ENCODE data around the gene STXBP1.
"Not testable (repeated sequence)": the region's sequence is repeated elsewhere in the genome, so short reads cannot be mapped to it uniquely, and the experiment has no call there.

STXBP1 gene

GRCh38 chr9:127611899-127612790, at the start of gene STXBP1:
TSS of gene STXBP1 (plus strand) at chr9:127612277. CDS start at chr9:127612404, 127 bp downstream.
- peak; percentile 64 to 73 (median 70) for DNase-seq

- no peak for DNase-seq
Measured at GRCh38 chr9:127562279-127562796, 49.7 kb upstream of the STXBP1 start.

DNA sequence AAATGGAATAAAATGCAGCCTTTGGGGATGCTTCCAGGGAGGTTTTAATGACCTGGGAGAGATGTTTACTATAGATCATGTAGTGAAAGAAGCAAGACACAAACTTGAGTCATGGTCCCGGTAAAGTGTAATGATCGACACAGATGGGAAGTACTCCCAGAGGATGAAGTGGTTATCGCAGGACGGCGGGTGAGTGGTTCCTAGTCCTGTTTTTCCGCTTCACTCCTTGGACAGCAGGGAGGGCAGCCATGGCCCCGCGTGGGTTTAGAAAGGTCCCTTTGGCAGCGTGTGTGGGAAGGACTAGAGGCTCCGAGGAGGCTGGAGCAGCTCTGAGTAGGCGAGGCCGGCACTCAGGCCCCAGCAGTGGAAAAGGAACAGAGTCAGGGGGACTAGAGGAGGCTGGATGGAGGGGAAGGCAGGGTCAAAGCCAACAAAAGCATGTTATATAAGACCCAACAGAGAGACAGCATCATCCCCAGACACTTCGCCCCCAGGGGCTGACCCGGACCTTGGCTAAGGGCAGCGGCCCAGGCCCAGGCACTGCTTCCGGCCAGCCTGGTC, 49.2 kb upstream of the STXBP1 start:
- no peak for DNase-seq

GRCh38 chr9:127563579-127563978, 48.5 kb upstream of the STXBP1 start:
- DNase-seq, result no peak

- DNase-seq, result no peak
Measured at GRCh38 chr9:127565231-127565630, 46.8 kb upstream of the STXBP1 start.

GRCh38 chr9:127566351-127567001, 45.6 kb upstream of the STXBP1 start:
- no peak for DNase-seq

- no peak for DNase-seq
Measured at GRCh38 chr9:127567035-127567729, 44.9 kb upstream of the STXBP1 start.

DNA sequence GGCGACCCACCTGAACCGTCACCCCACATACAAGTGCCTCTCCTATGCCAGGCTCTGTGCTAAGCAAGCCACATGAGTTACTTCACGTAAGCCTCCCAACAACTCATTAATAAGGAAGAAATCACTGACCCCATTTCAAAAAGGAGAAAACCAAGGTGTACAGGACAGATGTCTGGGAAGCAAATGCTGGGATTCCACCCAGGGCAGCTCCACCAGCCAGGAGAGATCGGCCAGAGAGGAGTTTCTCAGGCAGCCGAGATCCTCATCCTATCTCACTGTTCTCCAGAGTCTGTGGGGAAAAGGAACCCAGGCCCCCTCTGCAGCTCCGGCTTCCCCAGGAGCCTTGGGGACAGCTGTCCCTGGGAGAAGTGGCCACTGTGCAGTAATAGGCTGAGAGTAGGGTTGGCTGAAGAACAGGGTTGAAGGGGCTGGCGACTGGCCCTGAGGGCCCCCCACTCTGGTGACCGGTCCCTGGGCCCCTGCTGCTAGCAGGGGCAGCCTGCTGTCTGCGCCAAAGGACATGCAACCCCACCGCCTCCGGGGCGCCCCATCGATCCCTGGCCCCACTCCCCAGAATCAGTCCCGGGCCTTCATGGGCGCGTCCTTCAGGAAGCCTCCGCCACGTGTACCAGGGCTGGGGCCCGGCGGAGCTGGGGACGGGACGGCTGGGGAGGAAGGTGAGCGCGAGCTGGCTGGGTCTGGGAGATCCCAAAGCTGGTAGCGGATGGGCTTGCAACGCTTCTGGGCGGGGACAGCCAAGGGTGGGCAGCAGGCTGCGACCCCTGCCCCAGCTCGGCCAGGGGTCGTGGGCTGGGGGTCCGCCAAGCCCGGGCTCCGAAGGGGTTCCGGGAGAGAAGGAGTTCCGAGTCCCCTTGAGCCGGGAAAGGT, 44.1 kb upstream of the STXBP1 start:
- DNase-seq, result no peak

GRCh38 chr9:127568618-127568970, 43.5 kb upstream of the STXBP1 start:
- no peak for DNase-seq

DNA sequence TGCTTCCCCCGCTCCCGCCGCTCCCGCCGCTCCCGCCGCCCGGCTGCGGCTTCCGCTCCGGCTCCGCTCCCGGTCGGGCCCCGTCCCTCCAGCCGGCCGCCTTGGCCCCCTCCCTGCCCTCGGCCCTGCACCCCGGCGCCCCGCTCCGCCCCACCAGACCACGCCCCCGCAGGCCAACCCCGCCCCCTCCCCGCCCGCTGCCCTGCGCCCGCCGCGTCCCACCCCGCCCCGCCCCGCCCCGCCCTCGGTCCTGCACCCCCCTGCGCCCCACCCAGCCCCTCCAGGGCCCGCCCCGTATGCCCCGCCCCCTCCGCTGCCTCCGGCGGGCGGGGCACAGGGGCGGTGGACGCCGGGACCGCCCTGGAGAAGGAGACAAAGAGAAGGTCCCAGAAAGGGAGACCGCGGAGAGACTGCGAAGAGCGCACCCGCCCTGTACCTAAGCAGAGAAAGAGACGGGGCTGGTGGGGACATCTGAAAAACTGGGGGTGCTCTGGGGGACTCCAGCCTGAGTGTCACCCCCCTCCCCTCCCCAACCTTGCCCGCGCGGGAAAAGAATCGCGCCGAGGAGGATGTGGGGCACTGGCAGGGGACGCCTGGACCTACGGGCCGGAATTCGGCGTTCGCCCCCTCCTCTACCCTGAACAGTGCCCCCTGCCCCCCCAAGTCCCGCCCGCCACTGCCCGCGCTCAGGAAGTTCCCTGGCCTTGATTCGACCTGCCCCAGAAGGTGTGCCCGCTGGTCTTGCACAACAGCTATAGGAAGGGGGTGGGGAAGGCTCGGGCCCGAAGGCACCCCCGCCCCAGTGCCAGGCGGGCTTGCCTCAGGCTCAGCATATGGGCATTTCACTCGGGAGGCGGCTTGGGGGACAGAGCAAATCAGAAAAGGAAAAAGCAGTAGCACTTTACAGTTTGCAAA, 42.8 kb upstream of the STXBP1 start:
- DNase-seq, result peak; percentile 71 to 81 (median 78)

- DNase-seq, result peak in 1 of 4 experiments; percentile 11
Measured at GRCh38 chr9:127569886-127570401, 42.1 kb upstream of the STXBP1 start.

- no peak for DNase-seq
Measured at GRCh38 chr9:127570533-127571111, 41.5 kb upstream of the STXBP1 start.

- DNase-seq, result no peak
Measured at GRCh38 chr9:127571971-127572370, 40.1 kb upstream of the STXBP1 start.

DNA sequence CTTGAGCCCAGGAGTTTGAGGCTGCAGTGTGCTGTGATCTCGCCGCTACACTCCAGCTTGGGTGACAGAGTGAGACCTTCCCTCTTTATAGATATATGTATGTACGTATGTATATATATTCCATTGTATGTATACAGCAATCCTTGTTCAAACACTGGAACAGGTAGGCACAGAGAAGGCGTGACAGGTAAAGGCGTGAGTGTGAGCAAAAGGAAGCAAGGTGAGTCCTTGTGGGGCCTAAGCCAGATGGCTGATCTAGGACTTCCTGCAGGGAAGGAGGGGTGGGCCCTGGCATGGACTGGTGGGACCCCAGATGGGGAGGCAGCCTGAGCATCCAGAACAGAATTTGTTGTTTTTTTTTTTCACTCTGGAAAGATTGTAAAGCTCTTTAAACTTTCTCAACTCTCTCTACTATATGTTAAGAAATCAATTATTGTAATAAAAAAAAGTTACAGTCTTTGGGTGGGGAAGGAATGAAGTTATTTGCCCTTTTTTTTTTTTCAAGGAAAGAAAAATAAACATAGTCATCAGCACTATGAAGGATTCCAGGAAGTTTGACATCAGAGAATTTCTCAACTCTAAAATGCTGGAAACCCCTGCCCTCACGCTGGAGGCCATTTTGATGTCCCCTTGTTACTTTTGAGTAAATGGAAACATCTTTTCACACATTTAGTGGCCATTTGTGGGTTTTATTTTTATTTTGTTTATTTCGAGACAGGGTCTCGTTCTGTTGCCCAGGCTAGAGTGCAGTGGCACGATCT, 38.9 kb upstream of the STXBP1 start:
- DNase-seq, result no peak

DNA sequence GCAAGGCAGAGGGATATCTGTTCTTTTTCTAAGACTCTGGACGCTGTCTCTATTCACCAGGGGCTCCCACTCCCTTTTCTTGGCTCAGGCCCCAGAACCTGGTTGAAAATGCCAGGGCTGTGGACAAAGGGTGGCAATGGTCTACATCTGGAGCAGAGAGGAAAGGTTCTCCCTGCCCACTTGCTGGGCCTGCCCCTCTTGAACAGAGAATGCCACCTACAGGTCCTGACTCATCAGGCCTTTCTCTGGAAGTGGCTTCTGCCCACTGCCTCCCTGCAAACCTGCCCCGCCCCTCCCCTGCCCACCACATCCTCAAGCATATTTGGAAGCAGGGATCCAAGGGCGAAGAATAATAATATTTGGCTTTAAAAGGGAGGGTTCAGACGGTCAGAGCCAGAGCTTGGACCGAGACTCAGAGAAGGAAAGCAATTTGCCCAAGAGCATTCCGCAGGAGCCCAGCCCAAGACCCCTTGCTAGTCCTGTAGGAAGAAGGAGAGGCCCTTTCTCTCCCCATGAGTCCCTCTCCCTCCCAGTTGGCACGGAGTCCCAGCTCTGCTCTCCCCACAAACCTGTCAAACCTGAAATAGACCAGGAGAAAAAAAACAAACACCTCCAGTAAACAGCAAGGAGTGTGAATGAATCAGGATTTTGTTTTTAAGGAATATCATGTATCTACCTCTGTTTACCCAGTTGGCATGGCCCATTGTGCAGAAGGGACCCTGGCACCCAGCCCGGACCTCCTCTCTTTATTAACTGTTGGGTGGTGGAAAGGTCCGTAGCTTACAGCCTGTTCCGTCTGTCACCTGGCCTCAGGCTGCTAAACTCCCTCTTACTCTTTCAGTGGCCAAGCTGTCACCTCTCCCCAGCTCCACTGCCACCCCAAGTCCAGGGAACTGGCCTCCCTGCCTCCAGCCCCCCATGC, 37.7 kb upstream of the STXBP1 start:
- no peak for DNase-seq

- DNase-seq, result no peak
Measured at GRCh38 chr9:127575875-127576778, 36.0 kb upstream of the STXBP1 start.

- not testable (repeated sequence) for DNase-seq
Measured at GRCh38 chr9:127577194-127577593, 34.9 kb upstream of the STXBP1 start.
